ENCODE results near the gene PARP1.

DNA sequence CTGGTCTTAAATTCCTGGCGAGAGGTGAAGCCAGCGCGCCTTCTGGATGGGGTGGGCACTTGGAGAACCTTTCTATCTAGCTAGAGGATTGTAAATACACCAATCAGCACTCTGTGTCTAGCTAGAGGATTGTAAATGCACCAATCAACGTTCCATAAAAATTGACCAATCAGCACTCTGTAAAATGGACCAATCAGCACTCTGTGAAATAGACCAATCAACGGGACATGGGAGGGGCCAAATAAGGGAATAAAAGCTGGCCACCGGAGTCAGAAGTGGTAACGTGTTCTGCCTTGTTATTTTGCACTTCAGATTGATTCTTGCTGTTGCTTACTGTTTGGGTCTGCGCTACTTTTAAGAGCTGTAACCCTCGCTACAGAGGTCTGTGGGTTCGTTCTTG, 87.0 kb downstream of the PARP1 start:
- TF ChIP-seq POLR2A (IDR thresholded peaks at IDR 0.05), result no peak
- TF ChIP-seq, protein P1, sequence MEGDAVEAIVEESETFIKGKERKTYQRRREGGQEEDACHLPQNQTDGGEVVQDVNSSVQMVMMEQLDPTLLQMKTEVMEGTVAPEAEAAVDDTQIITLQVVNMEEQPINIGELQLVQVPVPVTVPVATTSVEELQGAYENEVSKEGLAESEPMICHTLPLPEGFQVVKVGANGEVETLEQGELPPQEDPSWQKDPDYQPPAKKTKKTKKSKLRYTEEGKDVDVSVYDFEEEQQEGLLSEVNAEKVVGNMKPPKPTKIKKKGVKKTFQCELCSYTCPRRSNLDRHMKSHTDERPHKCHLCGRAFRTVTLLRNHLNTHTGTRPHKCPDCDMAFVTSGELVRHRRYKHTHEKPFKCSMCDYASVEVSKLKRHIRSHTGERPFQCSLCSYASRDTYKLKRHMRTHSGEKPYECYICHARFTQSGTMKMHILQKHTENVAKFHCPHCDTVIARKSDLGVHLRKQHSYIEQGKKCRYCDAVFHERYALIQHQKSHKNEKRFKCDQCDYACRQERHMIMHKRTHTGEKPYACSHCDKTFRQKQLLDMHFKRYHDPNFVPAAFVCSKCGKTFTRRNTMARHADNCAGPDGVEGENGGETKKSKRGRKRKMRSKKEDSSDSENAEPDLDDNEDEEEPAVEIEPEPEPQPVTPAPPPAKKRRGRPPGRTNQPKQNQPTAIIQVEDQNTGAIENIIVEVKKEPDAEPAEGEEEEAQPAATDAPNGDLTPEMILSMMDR (IDR thresholded peaks at IDR 0.05), result no peak
- TF ChIP-seq POLR2AphosphoS5 (IDR thresholded peaks at IDR 0.05), result no peak
